H9 (cell line): ENCODE results near the gene DYRK1A. TPM values are rescaled to one million over a fixed set of nuclear protein-coding genes. Genes with fewer than 3 reads are reported as not detected.
A peak's percentile ranks its signal among the peaks of the same experiment; 100 is the strongest.

Source experiments
- DNase-seq: peaks from one replicate; pipeline ENCODE4 v3.0.0-alpha.2; 2017
- H2AFZ ChIP-seq: one replicate; pipeline ENCODE4 v1.6.1; 2013; ENCODE audit warnings: mild to moderate bottlenecking, low read length, control low read depth, moderate library complexity
- H2AK5ac ChIP-seq: 2 replicates; pipeline ENCODE4 v1.6.1; 2013; ENCODE audit warnings: low read length, control low read depth, mixed read lengths; ENCODE audit not compliant: insufficient read length
- H2BK120ac ChIP-seq: one replicate; pipeline ENCODE4 v1.6.1; 2013; ENCODE audit warnings: low read depth, mild to moderate bottlenecking, low read length, control low read depth, inconsistent platforms; ENCODE audit not compliant: poor library complexity, severe bottlenecking
- H2BK12ac ChIP-seq: 2 replicates; pipeline ENCODE4 v1.6.1; 2013; ENCODE audit warnings: low read length, control low read depth, mixed read lengths, low read depth; ENCODE audit not compliant: insufficient read length
- H2BK15ac ChIP-seq: 2 replicates; pipeline ENCODE4 v1.6.1; 2013; ENCODE audit warnings: low read depth, low read length, control low read depth
- H2BK20ac ChIP-seq: one replicate; pipeline ENCODE4 v1.6.1; 2013; ENCODE audit warnings: low read depth, mild to moderate bottlenecking, low read length, control low read depth, inconsistent platforms; ENCODE audit not compliant: poor library complexity, severe bottlenecking
- H2BK5ac ChIP-seq: 2 replicates; pipeline ENCODE4 v1.6.1; 2013; ENCODE audit warnings: low read length, control low read depth, mixed read lengths; ENCODE audit not compliant: insufficient read length
- H3K14ac ChIP-seq: 2 replicates; pipeline ENCODE4 v1.6.1; 2013; ENCODE audit warnings: low read length, control low read depth; ENCODE audit not compliant: insufficient read depth
- H3K18ac ChIP-seq: 2 replicates; pipeline ENCODE4 v1.6.1; 2013; ENCODE audit warnings: low read depth, mild to moderate bottlenecking, mixed read lengths, low read length, control low read depth; ENCODE audit not compliant: insufficient read length
- H3K23ac ChIP-seq: 2 replicates; pipeline ENCODE4 v1.6.1; 2013; ENCODE audit warnings: low read length, control low read depth, mixed read lengths, low read depth; ENCODE audit not compliant: insufficient read length
- H3K23me2 ChIP-seq: 2 replicates; pipeline ENCODE4 v1.6.1; 2013; ENCODE audit warnings: low read depth, mild to moderate bottlenecking, mixed read lengths, low read length, control low read depth; ENCODE audit not compliant: insufficient read length, poor library complexity, severe bottlenecking
- H3K27ac ChIP-seq: 2 replicates; pipeline ENCODE4 v1.5.1; 2013; ENCODE audit warnings: low read length, control low read depth, mixed read lengths, low read depth; ENCODE audit not compliant: insufficient read length
- H3K27me3 ChIP-seq: 2 replicates; pipeline ENCODE4 v1.6.1; 2013; ENCODE audit warnings: low read length, control low read depth, inconsistent platforms; ENCODE audit not compliant: insufficient read depth
- H3K4ac ChIP-seq: 2 replicates; pipeline ENCODE4 v1.6.1; 2013; ENCODE audit warnings: low read depth, mild to moderate bottlenecking, control low read depth, inconsistent platforms, low read length, moderate library complexity
- H3K4me1 ChIP-seq: 2 replicates; pipeline ENCODE4 v1.6.1; 2013; ENCODE audit warnings: low read length, control low read depth, inconsistent platforms; ENCODE audit not compliant: insufficient read depth
- H3K4me2 ChIP-seq: 2 replicates; pipeline ENCODE4 v1.6.1; 2013; ENCODE audit warnings: low read length, control low read depth, mixed read lengths; ENCODE audit not compliant: insufficient read length, insufficient read depth
- H3K56ac ChIP-seq: 2 replicates; pipeline ENCODE4 v1.6.1; 2013; ENCODE audit warnings: low read depth, mild to moderate bottlenecking, mixed read lengths, low read length, control low read depth; ENCODE audit not compliant: insufficient read length
- H3K79me1 ChIP-seq: 2 replicates; pipeline ENCODE4 v1.6.1; 2013; ENCODE audit warnings: low read depth, mild to moderate bottlenecking, moderate library complexity, low read length, control low read depth, inconsistent platforms; ENCODE audit not compliant: insufficient read depth, poor library complexity, severe bottlenecking
- H3K79me2 ChIP-seq: 2 replicates; pipeline ENCODE4 v1.6.1; 2013; ENCODE audit warnings: low read length, control low read depth, inconsistent platforms; ENCODE audit not compliant: insufficient read depth
- H3K9ac ChIP-seq: 2 replicates; pipeline ENCODE4 v1.6.1; 2013; ENCODE audit warnings: low read length, control low read depth, mixed read lengths; ENCODE audit not compliant: insufficient read length; ENCODE audit errors: extremely low read depth
- H3K9me3 ChIP-seq: one replicate; pipeline ENCODE4 v1.6.1; 2013; ENCODE audit warnings: low read depth, low read length, inconsistent platforms; ENCODE audit not compliant: control insufficient read depth
- H3T11ph ChIP-seq: one replicate; pipeline ENCODE4 v1.6.1; 2013; ENCODE audit warnings: mild to moderate bottlenecking, low read length, control low read depth, inconsistent platforms
- H4K20me1 ChIP-seq: one replicate; pipeline ENCODE4 v1.6.1; 2013; ENCODE audit not compliant: control insufficient read depth, insufficient read length, insufficient read depth
- H4K5ac ChIP-seq: 2 replicates; pipeline ENCODE4 v1.6.1; 2013; ENCODE audit warnings: low read depth, mild to moderate bottlenecking, mixed read lengths, low read length, control low read depth; ENCODE audit not compliant: insufficient read length
- H4K8ac ChIP-seq: replicated peaks from 2 replicates; pipeline ENCODE4 v1.6.1; 2013; ENCODE audit warnings: low read length, control low read depth, mixed read lengths, low read depth; ENCODE audit not compliant: insufficient read length
- H4K91ac ChIP-seq: 2 replicates; pipeline ENCODE4 v1.6.1; 2013; ENCODE audit warnings: low read depth, mild to moderate bottlenecking, moderate library complexity, mixed read lengths, low read length, control low read depth; ENCODE audit not compliant: insufficient read length
- H3K27ac Mint-ChIP-seq, 3 experiments: 2 replicates in 2 of 3; 3 replicates in 1 of 3; pipeline ENCODE4 v1.8.0; 2020 to 2021; ENCODE audit warnings: mixed read lengths in 3 of 3, mild to moderate bottlenecking in 1 of 3, moderate library complexity in 1 of 3
- H3K27me3 Mint-ChIP-seq: 2 replicates; pipeline ENCODE4 v1.8.0; 2021; ENCODE audit warnings: low read depth, mild to moderate bottlenecking, moderate library complexity, mixed read lengths
- H3K36me3 Mint-ChIP-seq, 3 experiments: 2 replicates in 2 of 3; 3 replicates in 1 of 3; pipeline ENCODE4 v1.8.0; 2020 to 2021; ENCODE audit warnings: low read depth in 3 of 3, mixed read lengths in 3 of 3; ENCODE audit not compliant: insufficient read depth in 1 of 3
- H3K4me1 Mint-ChIP-seq, 2 experiments: 2 replicates each; pipeline ENCODE4 v1.8.0; 2020; ENCODE audit warnings: mixed read lengths in 2 of 2
- H3K4me3 Mint-ChIP-seq, 2 experiments: 2 replicates in 1 of 2; 3 replicates in 1 of 2; pipeline ENCODE4 v1.8.0; 2020 to 2021; ENCODE audit warnings: mild to moderate bottlenecking in 2 of 2, mixed read lengths in 2 of 2, moderate library complexity in 1 of 2
- H3K9me3 Mint-ChIP-seq, 2 experiments: 2 replicates in 1 of 2; 3 replicates in 1 of 2; pipeline ENCODE4 v1.8.0; 2020; ENCODE audit warnings: mild to moderate bottlenecking in 2 of 2, mixed read lengths in 2 of 2, moderate library complexity in 1 of 2
- CTCF ChIP-seq: fragments of 200-600 bp; sonication (generic); conservative IDR thresholded peaks from 3 replicates; pipeline ENCODE4 v1.8.0; 2021; ENCODE audit warnings: antibody characterized with exemption, mild to moderate bottlenecking
- WGBS: extraction: QIAGEN DNeasy Blood & Tissue Kit; methylation state at CpG from one replicate; pipeline ENCODE4 v1.1.7; 2013; ENCODE audit warnings: missing lambda C conversion rate, low lambda C conversion rate, mixed read lengths; ENCODE audit not compliant: insufficient read length; ENCODE audit errors: extremely low coverage; 5-methylcytosine and 5-hydroxymethylcytosine counted together
- total RNA-seq: library from RNA; stranded (reverse); gene quantifications from 2 replicates; pipeline ENCODE4 v1.2.1, GENCODE V29; 2021

DYRK1A gene
- total RNA-seq, 1 experiment from 2014 or later = 73.6 TPM

DNA sequence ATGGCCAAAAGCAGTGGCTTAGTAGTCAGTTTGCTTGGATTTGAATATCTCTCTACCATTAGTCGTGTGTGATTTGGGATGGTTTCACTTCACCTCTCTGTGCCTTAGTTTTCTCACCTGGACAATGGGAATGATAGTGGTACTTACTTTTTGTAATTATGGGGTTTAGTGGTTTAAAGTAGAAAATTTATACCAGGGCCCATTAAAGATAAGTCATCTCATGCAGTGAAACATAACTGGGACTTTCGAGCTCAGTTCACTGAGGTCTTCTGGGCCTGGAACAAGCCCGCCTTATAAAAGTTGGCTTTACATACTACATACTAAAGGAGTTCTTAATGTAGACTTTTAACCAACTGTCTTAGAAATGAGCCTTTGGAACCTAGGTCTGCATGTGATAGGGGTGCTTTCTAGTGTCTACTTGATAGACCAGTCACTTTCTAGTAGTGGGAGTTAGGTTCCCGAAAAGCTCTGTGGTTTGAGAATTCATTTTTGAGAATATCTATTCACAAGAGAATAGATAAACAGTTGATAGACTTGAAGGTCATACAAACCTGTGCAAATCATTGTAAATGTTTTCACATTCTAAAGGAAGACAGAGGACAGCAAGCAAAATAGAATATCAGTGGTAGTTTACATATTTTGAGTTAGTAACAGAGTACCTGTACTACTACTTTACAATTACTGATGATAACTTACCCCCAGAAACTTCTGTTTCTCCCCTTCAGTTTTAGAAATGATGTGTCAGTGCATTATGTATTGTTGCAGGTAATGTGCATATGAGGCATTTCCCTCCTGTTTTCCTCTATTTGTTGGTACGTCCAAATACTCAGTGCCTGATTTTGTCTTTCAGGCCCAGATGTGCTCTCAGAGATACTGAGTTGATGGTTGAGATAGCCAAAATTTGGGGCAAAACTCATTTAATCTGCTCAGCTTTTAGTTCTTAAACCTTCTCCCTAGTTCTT is 48.0 kb downstream of the DYRK1A start:
- Mint-ChIP-seq H3K36me3 (peaks cover 0 to 10% (median 2%) of the 10 kb centered on the region in 3 experiments; a peak in 3 of 7 replicates), H3K4me1 (peaks cover 42 to 49% of the 10 kb centered on the region in 2 experiments)

More for the DNA sequence above, 48.0 kb downstream of the DYRK1A start:
- H4K91ac ChIP-seq = no peak overlapping the region
- Mint-ChIP-seq H3K27me3 (no peaks in the 10 kb centered on the region), H3K27ac (peak overlapping the region in 1 of 3 experiments; percentile 46; a peak in 2 of 7 replicates), H3K9me3 (no peaks in the 10 kb centered on the region), H3K4me3 (no peak overlapping the region)
- no peak overlapping the region for H4K5ac ChIP-seq
- H3K23me2 ChIP-seq = no peaks in the 10 kb centered on the region
- no peak overlapping the region for H2BK120ac ChIP-seq
- H2AFZ ChIP-seq = no peak overlapping the region
- no peak overlapping the region for H3K14ac ChIP-seq
- H3T11ph ChIP-seq = no peak overlapping the region
- no peak overlapping the region for H2BK12ac ChIP-seq
- H2BK20ac ChIP-seq = no peak overlapping the region
- H3K79me1 ChIP-seq = no peaks in the 10 kb centered on the region
- no peak overlapping the region for H3K27ac ChIP-seq
- H3K27me3 ChIP-seq = no peaks in the 10 kb centered on the region
- no peak overlapping the region for H3K18ac ChIP-seq
- no peak overlapping the region for H3K9ac ChIP-seq
- H2AK5ac ChIP-seq = no peak overlapping the region
- no peak for DNase-seq
- TF ChIP-seq CTCF = no peak
- no peaks in the 10 kb centered on the region for H3K9me3 ChIP-seq
- H3K56ac ChIP-seq = no peak overlapping the region
- peaks cover 2% of the 10 kb centered on the region; the same call in 1 of the 2 replicates for H3K4me1 ChIP-seq
- H3K4me2 ChIP-seq = no peak overlapping the region
- H3K4ac ChIP-seq = no peak overlapping the region
- no peak overlapping the region for H2BK5ac ChIP-seq
- H3K23ac ChIP-seq = no peak overlapping the region
- WGBS = no CpG with 5 or more reads among the region's 5 CpGs
- peaks cover 55% of the 10 kb centered on the region for H3K79me2 ChIP-seq
- no peak overlapping the region for H2BK15ac ChIP-seq
- H4K8ac ChIP-seq = no peak overlapping the region
- no peaks in the 10 kb centered on the region for H4K20me1 ChIP-seq
